Stimulated activated CD8-positive, alpha-beta memory T cell treated with anti-CD3 and anti-CD28 coated beads, Interleukin-15, amount 100 ng/mL, for 48 hours (primary cell): ENCODE measurements around the gene YIPF7.
A peak's percentile ranks its signal among the peaks of the same experiment; 100 is the strongest.

Experiments
- DNase-seq, 2 donors: peaks; one replicate each; pipeline ENCODE4 v3.0.0-alpha.2; 2020; ENCODE audit warnings: low read depth in 2 of 2

Gene YIPF7

GRCh38 chr4:44651425-44651824 lies at the start of gene YIPF7:
Gene YIPF7, minus strand, starts transcription at chr4:44651625. Its CDS starts 1,525 bp downstream, at chr4:44650100.
- DNase-seq = no peak

DNA sequence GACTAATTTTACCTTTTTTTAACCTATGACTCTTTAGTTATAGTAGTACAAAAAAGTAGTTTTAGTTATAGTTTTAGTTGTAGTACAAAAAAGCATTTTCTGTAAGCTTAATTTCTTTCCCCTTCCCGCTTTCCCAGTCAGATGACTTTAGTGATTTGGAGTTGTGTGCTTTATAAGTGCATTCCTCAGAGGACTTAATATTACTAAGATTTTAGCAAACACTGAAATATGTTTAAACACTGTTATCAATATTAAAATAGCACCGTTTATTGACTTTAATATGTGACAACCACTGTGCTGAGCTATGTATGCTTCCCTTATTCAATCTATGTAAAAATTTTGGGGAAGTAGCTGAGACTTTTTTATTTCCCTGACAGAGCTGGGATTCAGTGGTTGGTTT lies 49.6 kb upstream of the YIPF7 start:
- DNase-seq = no peak

- no peak for DNase-seq
Measured at GRCh38 chr4:44700427-44700826, 49.0 kb upstream of the YIPF7 start.

GRCh38 chr4:44684648-44685047 lies 33.2 kb upstream of the YIPF7 start:
- DNase-seq = no peak

GRCh38 chr4:44679060-44679459 lies 27.6 kb upstream of the YIPF7 start:
- DNase-seq = no peak

GRCh38 chr4:44678094-44679041 lies 26.9 kb upstream of the YIPF7 start, which contains the start of gene GUF1:
Gene GUF1, plus strand, starts transcription at chr4:44678420. Its CDS starts 203 bp downstream, at chr4:44678623.
- DNase-seq = peak; percentile 82 to 83

- no peak for DNase-seq
Measured at GRCh38 chr4:44675366-44675765, 23.9 kb upstream of the YIPF7 start.

- no peak for DNase-seq
Measured at GRCh38 chr4:44674471-44674870, 23.0 kb upstream of the YIPF7 start.

DNA sequence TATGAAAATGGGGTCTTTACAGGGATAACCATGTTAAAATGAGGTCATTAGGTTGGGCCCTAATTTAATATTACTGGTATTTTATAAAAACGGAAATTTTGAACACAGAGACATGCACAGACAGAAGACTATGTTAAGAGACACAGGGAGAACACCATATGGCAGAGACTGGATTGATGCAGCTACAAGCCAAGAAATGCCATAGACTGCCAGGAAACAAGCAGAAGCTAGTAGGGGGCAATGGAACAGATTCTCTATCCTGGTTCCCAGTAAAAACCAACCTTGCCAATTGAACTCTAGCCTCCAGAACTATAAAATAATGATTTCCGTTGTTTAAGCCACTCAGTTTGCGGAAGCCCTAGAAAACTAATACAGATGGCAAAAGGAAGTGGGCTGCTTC lies 20.2 kb upstream of the YIPF7 start:
- DNase-seq = no peak

DNA sequence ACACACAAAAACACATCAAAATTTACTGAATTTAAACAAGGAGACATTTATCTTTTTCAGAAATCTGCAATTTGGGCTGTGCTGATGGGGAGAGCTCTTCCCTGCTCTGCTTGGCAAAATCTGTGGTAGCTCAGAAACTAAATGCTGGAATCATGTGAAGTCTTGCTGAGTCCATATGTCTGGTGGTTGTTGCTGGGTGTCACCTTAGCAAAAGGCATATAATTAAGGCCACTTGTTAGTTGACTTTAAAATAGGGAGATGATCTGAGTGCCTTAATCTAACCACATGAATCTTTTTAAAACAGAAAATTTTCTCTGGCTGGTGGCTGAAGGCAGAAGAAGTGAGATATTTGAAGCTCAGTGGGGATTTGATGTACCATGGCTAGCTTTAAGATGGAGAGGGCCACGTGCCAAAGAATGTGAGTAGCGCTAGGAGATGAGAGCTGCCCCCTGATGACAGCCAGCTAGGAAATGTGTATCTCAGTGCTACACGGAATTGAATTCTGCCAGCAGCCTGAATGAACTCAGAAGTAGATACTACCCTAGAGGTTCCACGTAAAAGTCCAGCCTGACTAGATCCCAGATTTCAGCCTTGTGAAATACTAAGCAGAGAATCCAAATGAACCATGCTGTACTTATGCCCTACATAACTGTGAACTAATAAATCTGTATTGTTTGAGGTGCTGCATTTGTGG lies 19.2 kb upstream of the YIPF7 start:
- DNase-seq = no peak

DNA sequence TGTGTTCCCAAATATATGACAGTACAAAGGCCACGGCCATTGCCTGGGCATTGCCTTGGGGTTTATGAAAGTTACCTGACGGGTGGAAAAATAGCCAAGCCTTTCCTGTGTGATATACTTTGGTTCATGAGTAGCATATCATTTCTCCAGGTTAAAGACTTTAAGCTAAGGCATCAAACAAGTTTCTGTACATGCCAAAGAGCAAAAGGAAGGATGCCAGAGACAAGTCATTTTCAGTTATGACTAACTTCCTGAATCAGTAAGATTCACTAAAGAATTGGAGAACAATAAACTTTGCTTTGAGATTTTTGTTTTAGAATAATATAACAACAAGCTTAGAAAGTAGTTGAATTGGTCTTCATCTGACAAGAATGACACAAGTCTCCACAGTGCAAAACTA lies 17.1 kb upstream of the YIPF7 start:
- no peak for DNase-seq

GRCh38 chr4:44663539-44664263 lies 12.3 kb upstream of the YIPF7 start:
- DNase-seq = no peak

GRCh38 chr4:44662623-44663005 lies 11.2 kb upstream of the YIPF7 start:
- DNase-seq = no peak

- no peak for DNase-seq
Measured at GRCh38 chr4:44661940-44662622, 10.7 kb upstream of the YIPF7 start.

DNA sequence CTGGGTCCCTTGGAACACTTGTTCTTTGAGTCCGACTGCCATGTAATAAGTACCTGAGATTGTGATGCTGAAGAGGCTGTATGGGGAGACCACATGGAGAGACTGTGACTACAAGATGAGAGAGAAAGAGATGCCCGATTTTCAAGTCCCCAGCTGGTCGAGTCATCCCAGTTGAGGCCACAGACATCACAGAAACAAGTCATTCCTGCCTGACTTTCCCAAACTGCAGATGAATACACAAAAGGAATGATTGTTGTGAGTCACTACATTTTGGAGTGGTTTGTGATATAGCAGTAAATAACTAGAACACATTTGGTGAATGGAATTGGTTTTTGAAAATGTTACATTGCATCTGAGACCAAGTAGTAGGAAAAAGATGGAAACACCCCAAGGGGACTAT lies 9.0 kb upstream of the YIPF7 start:
- no peak for DNase-seq

DNA sequence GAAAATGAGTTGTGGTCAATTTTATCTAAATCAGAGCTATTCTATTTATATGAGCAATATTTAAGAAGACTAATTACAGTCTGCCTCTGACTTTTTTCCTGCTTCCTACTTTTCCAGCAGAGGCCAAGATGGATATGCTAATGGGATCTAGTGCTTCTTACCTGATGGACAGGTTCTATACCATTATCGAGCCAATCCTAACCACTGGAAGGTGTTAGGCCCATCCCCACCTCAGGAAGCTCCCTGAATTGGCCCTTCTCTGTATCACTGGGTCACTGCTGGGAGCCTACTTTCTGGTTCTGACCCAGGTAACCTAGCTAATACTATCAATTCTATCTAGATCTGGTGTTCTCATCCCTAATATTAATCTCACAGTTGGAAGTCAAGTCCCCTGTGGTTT lies 577 bp upstream of the YIPF7 start:
- no peak for DNase-seq

DNA sequence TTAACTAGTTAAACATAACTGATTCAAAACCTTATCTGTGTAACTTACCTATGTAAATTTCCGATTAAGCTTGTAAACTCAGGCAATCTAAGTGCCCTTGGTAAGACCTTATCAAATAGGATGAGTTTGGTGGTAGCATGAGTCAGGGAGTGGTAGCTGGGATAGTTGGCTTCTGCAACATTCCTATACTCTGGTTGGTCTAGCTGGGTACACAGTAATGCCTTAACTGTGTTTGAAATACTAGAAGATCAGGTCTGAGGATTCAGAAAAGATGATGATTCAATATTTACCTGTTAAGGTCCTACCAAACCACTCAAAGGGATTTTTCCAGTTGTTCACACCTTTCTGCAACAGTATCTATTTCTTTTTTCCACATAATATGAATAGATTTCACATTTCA lies 5.3 kb downstream of the YIPF7 start:
- DNase-seq = no peak

- no peak for DNase-seq
Measured at GRCh38 chr4:44638091-44638490, 13.3 kb downstream of the YIPF7 start.

GRCh38 chr4:44632733-44633132 lies 18.7 kb downstream of the YIPF7 start:
- DNase-seq = no peak

DNA sequence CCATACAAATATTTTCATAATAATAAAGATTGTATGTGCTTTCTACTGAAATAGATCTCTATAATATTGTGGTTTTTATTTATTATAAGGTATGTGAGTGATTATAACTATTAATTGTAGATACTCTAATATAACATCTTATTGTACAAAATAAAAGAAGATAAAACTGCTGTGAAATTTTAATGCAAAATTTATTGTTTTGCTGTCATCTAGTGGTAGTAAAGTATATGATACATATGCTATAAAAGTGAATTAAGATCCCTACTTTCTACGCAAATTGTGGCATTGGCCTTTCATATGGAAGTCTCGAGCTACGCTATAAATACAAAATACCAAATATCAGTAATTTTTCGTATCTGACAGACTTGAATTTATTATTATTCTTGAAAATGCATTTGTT lies 19.3 kb downstream of the YIPF7 start:
- DNase-seq = no peak

GRCh38 chr4:44629280-44629866 lies 22.1 kb downstream of the YIPF7 start:
- DNase-seq = peak in 1 of 2 donors; percentile 7
